ENCODE measurements around the gene ATG7.

ATG7 gene

GRCh38 chr3:11271986-11272904 is at the start of gene ATG7:
Gene ATG7, plus strand, starts transcription at chr3:11272397. Its CDS starts 26,299 bp downstream, at chr3:11298696.
- DNase-seq (ENCODE audit: low read depth, low spot score), result peak; percentile 95
- peak within 1 kb of the TSS; percentile 87 for H3K4me3 ChIP-seq (ENCODE audit: insufficient read length, low read depth)
- H3K9ac ChIP-seq (ENCODE audit: insufficient read length, low read depth), result peak within 1 kb of the TSS; percentile 99
- TF ChIP-seq YY1 (IDR thresholded peaks at IDR 0.05; ENCODE audit: insufficient read depth, insufficient read length), result no peak
- no peak for TF ChIP-seq SUZ12 (IDR thresholded peaks at IDR 0.05; ENCODE audit: extremely low read depth, insufficient read depth, insufficient read length)
- TF ChIP-seq ZNF274 (IDR thresholded peaks at IDR 0.05; ENCODE audit: low read depth, low read length), result no peak
- no peaks in the 10 kb centered on the region for H3K4me1 ChIP-seq (ENCODE audit: insufficient read depth, insufficient read length)
- H3K27me3 ChIP-seq (ENCODE audit: insufficient read depth, insufficient read length), result no peaks in the 10 kb centered on the region
- peaks cover 6% of the 10 kb centered on the region; the same call in 1 of the 2 replicates for H3K9me3 ChIP-seq (ENCODE audit: insufficient read depth, low read length)
- peaks cover 21% of the 10 kb centered on the region for H3K36me3 ChIP-seq (ENCODE audit: insufficient read depth, insufficient read length, low read length)

GRCh38 chr3:11224010-11224409 is 48.2 kb upstream of the ATG7 start:
- Histone ChIP-seq H3K4me3 (ENCODE audit: insufficient read length, low read depth) (no peak overlapping the region), H3K9me3 (ENCODE audit: insufficient read depth, low read length) (no peaks in the 10 kb centered on the region), H3K9ac (ENCODE audit: insufficient read length, low read depth) (no peak overlapping the region), H3K4me1 (ENCODE audit: insufficient read depth, insufficient read length) (peaks cover 4% of the 10 kb centered on the region), H3K36me3 (ENCODE audit: insufficient read depth, insufficient read length, low read length) (no peaks in the 10 kb centered on the region), H3K27me3 (ENCODE audit: insufficient read depth, insufficient read length) (no peaks in the 10 kb centered on the region)
- no peak for TF ChIP-seq ZNF274 (IDR thresholded peaks at IDR 0.05; ENCODE audit: low read depth, low read length)
- no peak for TF ChIP-seq YY1 (IDR thresholded peaks at IDR 0.05; ENCODE audit: insufficient read depth, insufficient read length)
- TF ChIP-seq SUZ12 (IDR thresholded peaks at IDR 0.05; ENCODE audit: extremely low read depth, insufficient read depth, insufficient read length), result no peak
- no peak for DNase-seq (ENCODE audit: low read depth, low spot score)

- DNase-seq (ENCODE audit: low read depth, low spot score), result no peak
- peaks cover 4% of the 10 kb centered on the region for H3K4me1 ChIP-seq (ENCODE audit: insufficient read depth, insufficient read length)
- H3K9me3 ChIP-seq (ENCODE audit: insufficient read depth, low read length), result no peaks in the 10 kb centered on the region
- no peak overlapping the region for H3K4me3 ChIP-seq (ENCODE audit: insufficient read length, low read depth)
- no peak overlapping the region for H3K9ac ChIP-seq (ENCODE audit: insufficient read length, low read depth)
- H3K36me3 ChIP-seq (ENCODE audit: insufficient read depth, insufficient read length, low read length), result no peaks in the 10 kb centered on the region
- no peaks in the 10 kb centered on the region for H3K27me3 ChIP-seq (ENCODE audit: insufficient read depth, insufficient read length)
- TF ChIP-seq ZNF274 (IDR thresholded peaks at IDR 0.05; ENCODE audit: low read depth, low read length) (no peak), YY1 (IDR thresholded peaks at IDR 0.05; ENCODE audit: insufficient read depth, insufficient read length) (no peak), SUZ12 (IDR thresholded peaks at IDR 0.05; ENCODE audit: extremely low read depth, insufficient read depth, insufficient read length) (no peak)
These were observed 47.3 kb upstream of the ATG7 start for GRCh38 chr3:11224870-11225229.

- DNase-seq (ENCODE audit: low read depth, low spot score), result no peak
- TF ChIP-seq YY1 (IDR thresholded peaks at IDR 0.05; ENCODE audit: insufficient read depth, insufficient read length) (no peak), ZNF274 (IDR thresholded peaks at IDR 0.05; ENCODE audit: low read depth, low read length) (no peak), SUZ12 (IDR thresholded peaks at IDR 0.05; ENCODE audit: extremely low read depth, insufficient read depth, insufficient read length) (no peak)
- Histone ChIP-seq H3K9ac (ENCODE audit: insufficient read length, low read depth) (no peak overlapping the region), H3K4me3 (ENCODE audit: insufficient read length, low read depth) (no peak overlapping the region), H3K27me3 (ENCODE audit: insufficient read depth, insufficient read length) (no peaks in the 10 kb centered on the region), H3K4me1 (ENCODE audit: insufficient read depth, insufficient read length) (no peaks in the 10 kb centered on the region), H3K9me3 (ENCODE audit: insufficient read depth, low read length) (no peaks in the 10 kb centered on the region), H3K36me3 (ENCODE audit: insufficient read depth, insufficient read length, low read length) (no peaks in the 10 kb centered on the region)
These were observed 46.2 kb upstream of the ATG7 start for GRCh38 chr3:11226042-11226370.

GRCh38 chr3:11228041-11228440 is 44.2 kb upstream of the ATG7 start:
- H3K27me3 ChIP-seq (ENCODE audit: insufficient read depth, insufficient read length), result no peaks in the 10 kb centered on the region
- H3K9ac ChIP-seq (ENCODE audit: insufficient read length, low read depth), result no peak overlapping the region
- no peaks in the 10 kb centered on the region for H3K36me3 ChIP-seq (ENCODE audit: insufficient read depth, insufficient read length, low read length)
- H3K4me1 ChIP-seq (ENCODE audit: insufficient read depth, insufficient read length), result no peaks in the 10 kb centered on the region
- no peak for DNase-seq (ENCODE audit: low read depth, low spot score)
- no peaks in the 10 kb centered on the region for H3K9me3 ChIP-seq (ENCODE audit: insufficient read depth, low read length)
- H3K4me3 ChIP-seq (ENCODE audit: insufficient read length, low read depth), result no peak overlapping the region
- TF ChIP-seq YY1 (IDR thresholded peaks at IDR 0.05; ENCODE audit: insufficient read depth, insufficient read length), result no peak
- no peak for TF ChIP-seq ZNF274 (IDR thresholded peaks at IDR 0.05; ENCODE audit: low read depth, low read length)
- no peak for TF ChIP-seq SUZ12 (IDR thresholded peaks at IDR 0.05; ENCODE audit: extremely low read depth, insufficient read depth, insufficient read length)

- Histone ChIP-seq H3K9me3 (ENCODE audit: insufficient read depth, low read length) (no peaks in the 10 kb centered on the region), H3K27me3 (ENCODE audit: insufficient read depth, insufficient read length) (no peaks in the 10 kb centered on the region), H3K9ac (ENCODE audit: insufficient read length, low read depth) (no peak overlapping the region), H3K4me1 (ENCODE audit: insufficient read depth, insufficient read length) (no peaks in the 10 kb centered on the region), H3K4me3 (ENCODE audit: insufficient read length, low read depth) (no peak overlapping the region), H3K36me3 (ENCODE audit: insufficient read depth, insufficient read length, low read length) (no peaks in the 10 kb centered on the region)
- DNase-seq (ENCODE audit: low read depth, low spot score), result no peak
- no peak for TF ChIP-seq ZNF274 (IDR thresholded peaks at IDR 0.05; ENCODE audit: low read depth, low read length)
- no peak for TF ChIP-seq SUZ12 (IDR thresholded peaks at IDR 0.05; ENCODE audit: extremely low read depth, insufficient read depth, insufficient read length)
- no peak for TF ChIP-seq YY1 (IDR thresholded peaks at IDR 0.05; ENCODE audit: insufficient read depth, insufficient read length)
These were observed 42.1 kb upstream of the ATG7 start for GRCh38 chr3:11230125-11230524.

GRCh38 chr3:11230832-11231231 is 41.4 kb upstream of the ATG7 start:
- no peak for TF ChIP-seq YY1 (IDR thresholded peaks at IDR 0.05; ENCODE audit: insufficient read depth, insufficient read length)
- H3K9ac ChIP-seq (ENCODE audit: insufficient read length, low read depth), result no peak overlapping the region
- H3K36me3 ChIP-seq (ENCODE audit: insufficient read depth, insufficient read length, low read length), result no peaks in the 10 kb centered on the region
- DNase-seq (ENCODE audit: low read depth, low spot score), result no peak
- H3K4me3 ChIP-seq (ENCODE audit: insufficient read length, low read depth), result no peak overlapping the region
- no peaks in the 10 kb centered on the region for H3K4me1 ChIP-seq (ENCODE audit: insufficient read depth, insufficient read length)
- H3K27me3 ChIP-seq (ENCODE audit: insufficient read depth, insufficient read length), result no peaks in the 10 kb centered on the region
- no peaks in the 10 kb centered on the region for H3K9me3 ChIP-seq (ENCODE audit: insufficient read depth, low read length)
